Panc1 (cell line): ENCODE results near the gene CSF2RB. TPM values are rescaled to one million over a fixed set of nuclear protein-coding genes. Genes with fewer than 3 reads are reported as not detected.

Experiments used
- ATAC-seq: fragments of 200-7000 bp; cut with Tn5 transposase; 2 replicates; pipeline ENCODE4 v1.9.1; 2020; ENCODE audit warnings: mild to moderate bottlenecking, moderate library complexity
- BruUV-seq: library from RNA; stranded (reverse); fragments of 400-500 nt; replicated peaks from 2 replicates; lab custom pipeline; 2021; lab: Mats Ljungman, UMichigan
- CTCF ChIA-PET: fragments of 300-600 bp; sonication (Branson Sonifier 250); formaldehyde crosslinking; loops from one replicate; lab custom pipeline; 2022; ENCODE audit warnings: antibody characterized with exemption; lab: Charles Lee
- POLR2A ChIA-PET: fragments of 300-600 bp; sonication (Branson Sonifier 250); formaldehyde crosslinking; loops from one replicate; lab custom pipeline; 2022; ENCODE audit warnings: antibody characterized with exemption; lab: Charles Lee
- DNase-seq: peaks from one replicate; pipeline ENCODE4 v3.0.0-alpha.2; 2010; ENCODE audit warnings: low read depth, low spot score
- H3K27ac ChIP-seq: 2 replicates; pipeline ENCODE4 v1.5.1; 2011; ENCODE audit warnings: mild to moderate bottlenecking, low read length, inconsistent platforms
- H3K27me3 ChIP-seq: fragments of 200-500 bp; sonication (Bioruptor generic); 2 replicates; pipeline ENCODE4 v1.6.0; 2014; ENCODE audit warnings: low read length, inconsistent platforms; ENCODE audit not compliant: control insufficient read depth, insufficient read depth
- H3K36me3 ChIP-seq: fragments of 200-500 bp; sonication (Bioruptor generic); 2 replicates; pipeline ENCODE4 v1.5.1; 2014; ENCODE audit warnings: inconsistent platforms, mild to moderate bottlenecking, low read length, moderate library complexity; ENCODE audit not compliant: control insufficient read depth, insufficient read depth
- H3K4me1 ChIP-seq: 2 replicates; pipeline ENCODE4 v1.5.1; 2011; ENCODE audit warnings: inconsistent platforms, mild to moderate bottlenecking, low read length, moderate library complexity; ENCODE audit not compliant: control insufficient read depth, insufficient read depth
- H3K4me3 ChIP-seq, 2 experiments: 2 replicates each; pipeline ENCODE4 v1.5.1; 2011 to 2012; ENCODE audit warnings: low read depth in 2 of 2, low read length in 2 of 2, mild to moderate bottlenecking in 2 of 2, inconsistent platforms in 1 of 2, moderate library complexity in 1 of 2
- H3K9me3 ChIP-seq: fragments of 200-500 bp; sonication (Bioruptor generic); 2 replicates; pipeline ENCODE4 v1.5.1; 2014; ENCODE audit warnings: low read depth, mild to moderate bottlenecking, inconsistent platforms, low read length, moderate library complexity; ENCODE audit not compliant: control insufficient read depth, insufficient read depth
- CTCF ChIP-seq: fragments of 450-650 bp; IDR thresholded peaks from 2 replicates; pipeline ENCODE4 v1.5.1; 2017; ENCODE audit warnings: mild to moderate bottlenecking
- POLR2AphosphoS5 ChIP-seq: IDR thresholded peaks from 2 replicates; pipeline ENCODE4 v1.6.1; 2012; ENCODE audit warnings: mild to moderate bottlenecking, low read depth, low read length, moderate library complexity
- REST ChIP-seq, 2 experiments: IDR thresholded peaks; 2 replicates each; pipeline ENCODE4 v1.6.1; 2011 to 2012; ENCODE audit warnings: low read depth in 2 of 2, control low read depth in 1 of 2, low read length in 1 of 2, mild to moderate bottlenecking in 1 of 2, moderate library complexity in 1 of 2; ENCODE audit not compliant: insufficient read depth in 1 of 2
- SIN3A ChIP-seq: IDR thresholded peaks from 2 replicates; pipeline ENCODE4 v1.6.1; 2012; ENCODE audit warnings: low read depth, mild to moderate bottlenecking, low read length, moderate library complexity, borderline replicate concordance; ENCODE audit not compliant: insufficient read depth
- TCF7L2 ChIP-seq: IDR thresholded peaks from 2 replicates; pipeline ENCODE4 v1.6.1; 2011; ENCODE audit warnings: mild to moderate bottlenecking, low read depth, low read length, inconsistent platforms
- in situ Hi-C: cut with HindIII; loops from 2 replicates; pipeline ENCODE4 v1.10.0; 2016; ENCODE audit warnings: low sequenced_read_pairs, low pct_unique_long_range_greater_than_20kb
- intact Hi-C: fragments of 100-400 bp; cut with micrococcal nuclease; formaldehyde crosslinking; loops from one replicate; pipeline ENCODE4 v1.10.0; 2022; ENCODE audit not compliant: unreplicated experiment
- total RNA-seq: library from RNA; stranded (reverse); gene quantifications from one replicate; pipeline ENCODE4 v1.2.1, GENCODE V29; 2021; ENCODE audit not compliant: unreplicated experiment

The CSF2RB gene
- total RNA-seq, 1 experiment from 2014 or later: not detected

- no TSS peak for BruUV-seq
- CTCF ChIA-PET: interaction anchor here (0.6 kb wide), 1 partner anchor 50 kb away, joined by 3 read pairs; no protein-coding TSS in a partner anchor
- no peak for ATAC-seq
Measured at GRCh38 chr22:36911887-36912661, 1.4 kb upstream of the CSF2RB start.

DNA sequence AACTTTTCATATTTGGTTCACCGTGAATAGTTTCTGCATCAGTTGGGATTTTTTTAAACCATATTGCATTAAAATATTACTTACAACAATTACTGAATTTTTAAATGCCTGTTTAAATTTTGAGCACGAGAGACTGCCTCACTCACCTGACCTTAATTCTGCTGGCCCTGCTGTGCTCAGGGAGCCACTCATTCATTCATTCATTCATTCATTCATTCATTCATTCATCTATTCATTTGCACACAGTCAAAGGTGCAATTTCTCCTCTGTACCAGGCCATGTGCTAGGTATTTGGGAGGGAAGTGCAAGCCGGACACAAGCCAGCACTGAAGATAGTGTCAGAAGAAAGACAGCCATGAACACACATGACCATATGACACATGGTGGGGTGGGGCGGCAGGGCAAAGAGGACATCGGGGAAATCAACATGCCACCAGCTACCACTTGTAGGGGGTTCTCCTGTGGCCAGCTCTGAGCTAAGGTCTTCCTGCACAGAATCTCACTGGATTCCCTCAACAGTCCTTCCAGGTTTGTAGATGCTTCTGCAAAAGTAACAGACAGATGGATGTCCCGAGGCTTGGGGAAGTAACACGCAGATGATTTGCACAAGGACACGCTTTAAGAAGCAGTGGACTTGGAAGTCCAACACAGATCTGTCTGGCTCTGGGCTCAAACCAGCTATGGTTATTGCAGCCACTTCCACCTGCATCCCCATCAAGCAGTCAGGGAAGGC lies 568 bp upstream of the CSF2RB start:
- H3K36me3 ChIP-seq: no peaks in the 10 kb centered on the region
- intact Hi-C loops: no loop called here
- CTCF ChIA-PET: no interaction called here
- DNase-seq: no peak
- H3K27ac ChIP-seq: no peak overlapping the region
- no peak for ATAC-seq
- no TSS peak for BruUV-seq
- no peaks in the 10 kb centered on the region for H3K27me3 ChIP-seq
- no peaks in the 10 kb centered on the region for H3K9me3 ChIP-seq
- H3K4me1 ChIP-seq: no peaks in the 10 kb centered on the region
- no peak for TF ChIP-seq TCF7L2
- TF ChIP-seq REST (IDR thresholded peaks at IDR 0.05; ENCODE audit: insufficient read depth in 1 of 2, low read depth in 2 of 2, low read length in 1 of 2): no peak
- TF ChIP-seq SIN3A: no peak
- TF ChIP-seq CTCF: no peak
- no peak for TF ChIP-seq POLR2AphosphoS5
- POLR2A ChIA-PET: interaction anchor here (0.5 to 0.7 kb wide), 2 partner anchors 9 to 278 kb away, joined by 3 read pairs; no protein-coding TSS in a partner anchor
- in situ Hi-C loops: no loop called here
- no peak overlapping the region for H3K4me3 ChIP-seq

More at GRCh38 chr22:36911887-36912661, 1.4 kb upstream of the CSF2RB start:
- in situ Hi-C loops (no loop called here), intact Hi-C loops (no loop called here)
- POLR2A ChIA-PET: no interaction called here
- no peaks in the 10 kb centered on the region for H3K9me3 ChIP-seq
- no peak for DNase-seq
- no peaks in the 10 kb centered on the region for H3K27me3 ChIP-seq
- TF ChIP-seq REST (IDR thresholded peaks at IDR 0.05; ENCODE audit: insufficient read depth in 1 of 2, low read depth in 2 of 2, low read length in 1 of 2): no peak
- TF ChIP-seq TCF7L2: no peak
- H3K4me3 ChIP-seq: no peak overlapping the region
- no peaks in the 10 kb centered on the region for H3K4me1 ChIP-seq
- no peaks in the 10 kb centered on the region for H3K36me3 ChIP-seq
- H3K27ac ChIP-seq: no peak overlapping the region
